K562 (cell line): ENCODE measurements around the gene CYP2W1.

Experiments
- CREM ChIP-seq: IDR thresholded peaks from 2 replicates; pipeline ENCODE4 v1.6.1; 2014; ENCODE audit warnings: antibody characterized with exemption, low read depth
- FOXJ3 ChIP-seq: sonication (generic); formaldehyde crosslinking; IDR thresholded peaks from 2 replicates; pipeline ENCODE4 v1.4.0; 2020; ENCODE audit warnings: mild to moderate bottlenecking, missing genetic modification reagents
- POLR2AphosphoS2 ChIP-seq: IDR thresholded peaks from 2 replicates; pipeline ENCODE4 v1.6.1; 2012; ENCODE audit warnings: low read length, improper control_type of control experiment
- TCF7 ChIP-seq: sonication (generic); IDR thresholded peaks from 2 replicates; pipeline ENCODE4 v1.6.1; 2016; ENCODE audit warnings: antibody characterized with exemption, borderline replicate concordance

- TF ChIP-seq FOXJ3 (no peak), CREM (no peak), TCF7 (no peak), POLR2AphosphoS2 (no peak)
These were observed 37.0 kb downstream of the CYP2W1 start for GRCh38 chr7:1019789-1020610.
